GM18867 (cell line): ENCODE results near the gene XYLT1.

Experiments
- ATAC-seq: cut with Tn5 transposase; IDR thresholded peaks from one replicate; pipeline ENCODE4 v1.9.1; 2021; ENCODE audit warnings: mild to moderate bottlenecking, moderate library complexity; ENCODE audit not compliant: unreplicated experiment

Gene XYLT1

DNA sequence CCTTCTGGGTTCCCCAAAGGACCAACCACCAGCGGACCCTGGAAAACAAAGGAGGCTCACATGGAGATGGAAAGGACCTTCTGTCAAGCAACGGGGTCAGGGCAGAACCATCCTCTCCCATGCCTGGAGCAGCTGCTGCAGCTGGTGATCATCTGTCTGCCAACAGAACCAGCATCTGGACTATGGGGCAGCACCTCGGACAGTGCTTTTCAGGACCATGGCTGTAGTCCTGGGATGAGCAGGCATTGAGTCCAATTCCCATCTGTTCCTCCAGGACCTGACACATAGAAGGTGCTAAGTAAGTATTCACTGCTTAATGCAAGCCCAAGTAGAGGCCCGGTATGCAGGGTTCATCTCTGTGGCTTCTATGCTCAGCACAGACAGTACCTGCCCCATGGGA lies 304.7 kb downstream of the XYLT1 start:
- no peak for ATAC-seq

DNA sequence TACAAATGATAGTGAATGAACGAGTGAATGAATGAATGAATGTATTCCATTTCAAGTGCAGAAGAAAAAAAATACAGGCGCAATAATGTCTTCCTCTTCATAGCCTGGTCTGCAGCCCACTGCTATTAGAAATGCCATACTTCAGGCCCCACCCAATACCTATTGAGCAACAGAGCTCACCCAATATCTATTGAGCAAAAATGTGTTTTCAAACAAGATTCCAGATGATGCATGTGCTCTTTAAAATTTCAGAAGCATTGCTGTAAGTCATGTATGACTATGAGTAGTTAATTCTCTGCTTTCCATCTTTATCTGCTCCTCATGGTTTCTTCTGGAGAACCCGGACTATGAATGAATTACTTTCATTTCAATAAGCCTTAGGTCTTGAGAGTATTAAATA lies 308.2 kb downstream of the XYLT1 start:
- ATAC-seq, result no peak

DNA sequence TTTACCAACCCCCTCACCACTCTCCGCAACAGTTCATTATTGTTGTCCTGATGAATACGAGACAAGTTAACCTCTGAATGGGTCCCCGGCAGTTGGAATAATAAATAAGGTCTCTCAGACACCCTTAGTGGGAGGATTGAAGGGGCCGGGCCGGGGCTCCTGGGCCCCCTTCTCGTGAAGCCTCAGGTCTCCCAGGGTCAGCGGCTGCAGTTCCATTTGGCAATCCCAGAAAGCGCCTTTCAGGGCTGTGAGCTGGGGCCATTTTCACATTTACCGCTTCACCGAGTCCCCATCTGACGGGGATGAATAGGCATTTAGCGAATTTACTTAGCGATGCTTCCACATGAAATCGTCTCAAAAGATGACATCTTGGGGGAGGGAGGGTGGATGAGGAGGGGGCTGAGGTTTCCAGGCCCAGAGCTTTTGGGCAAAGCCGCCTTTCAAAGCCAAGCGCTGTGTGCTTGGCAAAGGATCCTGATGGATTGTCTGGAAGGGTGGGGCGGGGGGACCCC lies 309.8 kb downstream of the XYLT1 start:
- no peak for ATAC-seq

DNA sequence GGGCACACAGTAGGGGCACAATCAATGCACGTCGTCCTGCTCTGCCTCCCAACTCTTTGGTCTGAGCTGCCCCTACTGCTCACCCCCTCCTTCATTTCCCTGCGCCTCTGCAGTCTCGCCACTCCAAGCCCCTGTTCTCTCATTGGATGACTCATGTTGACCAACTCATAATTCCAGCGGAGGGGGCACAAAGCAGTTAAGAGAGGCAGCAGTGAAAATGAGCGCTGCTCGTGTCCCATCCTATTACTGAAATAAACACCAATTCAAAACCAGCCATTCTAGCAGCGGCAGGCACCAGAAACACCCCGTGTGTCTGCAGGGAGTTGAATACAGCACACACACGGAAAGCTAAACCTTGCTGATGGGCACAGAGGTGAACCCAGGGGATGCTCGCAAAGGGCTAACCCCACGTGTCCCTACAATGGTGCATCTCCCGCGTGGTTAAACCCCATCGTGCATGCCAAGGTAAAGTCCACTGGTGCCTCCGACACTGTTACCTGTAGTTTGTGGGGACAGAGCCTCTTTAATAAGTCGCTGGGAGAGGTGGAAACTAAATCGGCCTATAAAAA lies 310.4 kb downstream of the XYLT1 start:
- no peak for ATAC-seq

DNA sequence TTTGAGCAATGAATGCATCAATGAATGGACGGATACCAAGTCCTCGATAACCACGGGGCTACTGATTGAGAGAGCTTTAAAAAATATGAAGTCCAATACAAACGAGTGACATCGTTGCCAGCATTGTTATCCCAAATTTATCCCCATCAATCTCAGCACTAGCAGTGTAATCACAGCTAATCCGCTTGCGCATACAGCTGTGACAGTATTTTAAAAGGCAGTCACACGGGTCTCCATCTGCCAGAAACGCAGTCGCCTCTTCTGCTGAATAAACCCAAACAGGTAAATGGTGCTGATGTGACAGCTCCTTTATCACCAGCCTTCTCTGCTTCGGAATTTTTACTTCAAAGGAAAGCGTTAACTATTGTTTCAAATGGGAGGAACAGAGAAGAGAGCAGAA lies 311.1 kb downstream of the XYLT1 start:
- no peak for ATAC-seq

DNA sequence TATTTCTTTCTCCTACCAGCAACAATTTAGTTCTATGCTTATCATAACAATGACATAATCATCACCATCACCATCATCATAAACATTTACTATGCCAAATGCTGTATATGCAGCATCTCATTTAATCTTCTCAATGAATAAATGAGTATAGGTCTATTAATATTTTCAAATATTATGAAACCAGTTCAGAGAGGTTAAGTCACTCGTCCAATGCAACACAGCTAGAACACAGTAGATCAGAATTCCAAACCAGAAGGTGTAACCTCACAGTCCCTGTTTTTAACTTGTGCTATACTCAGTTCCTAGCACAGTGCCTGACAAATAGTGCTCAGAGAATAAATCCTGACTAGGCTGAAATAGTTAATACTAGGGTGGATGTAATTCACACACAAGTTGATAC lies 314.8 kb downstream of the XYLT1 start:
- no peak for ATAC-seq

DNA sequence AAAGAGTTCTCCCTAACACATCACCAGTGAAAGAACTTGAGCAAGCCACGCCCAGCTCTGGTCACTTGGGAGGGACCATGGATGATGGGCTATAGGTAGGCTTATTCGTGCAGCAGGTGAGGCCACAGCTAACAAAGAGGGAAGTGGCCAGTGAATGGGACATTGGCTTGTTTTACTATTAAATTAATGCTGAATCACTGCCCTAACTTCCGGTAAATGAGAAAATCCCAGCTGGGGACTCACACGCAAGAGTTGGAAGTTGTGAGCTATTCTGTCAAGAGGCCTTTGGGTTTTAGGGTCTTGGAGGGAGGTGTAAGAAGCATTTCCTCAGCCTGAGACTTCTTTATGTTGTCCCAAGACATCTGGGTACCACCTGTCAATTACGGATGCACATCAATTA lies 315.3 kb downstream of the XYLT1 start:
- ATAC-seq, result no peak

DNA sequence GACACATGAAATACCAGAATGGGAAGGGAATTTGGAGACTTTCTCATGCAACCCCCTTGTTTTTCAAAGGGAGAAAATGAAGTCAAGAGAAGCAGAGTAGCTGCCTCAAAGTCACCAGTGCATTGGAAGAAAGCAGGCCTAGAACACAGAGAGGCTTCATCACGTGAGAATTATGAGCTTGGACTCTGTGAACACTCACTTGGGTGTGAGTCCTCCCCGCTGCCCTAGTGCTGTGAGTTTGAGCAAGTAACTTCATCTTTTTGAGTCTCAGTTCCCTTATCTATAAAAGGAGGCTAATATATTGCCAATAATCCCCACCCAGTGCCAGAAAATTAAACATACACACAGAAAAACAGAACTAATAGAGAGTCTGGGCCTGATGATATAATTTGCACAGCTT lies 315.8 kb downstream of the XYLT1 start:
- no peak for ATAC-seq

DNA sequence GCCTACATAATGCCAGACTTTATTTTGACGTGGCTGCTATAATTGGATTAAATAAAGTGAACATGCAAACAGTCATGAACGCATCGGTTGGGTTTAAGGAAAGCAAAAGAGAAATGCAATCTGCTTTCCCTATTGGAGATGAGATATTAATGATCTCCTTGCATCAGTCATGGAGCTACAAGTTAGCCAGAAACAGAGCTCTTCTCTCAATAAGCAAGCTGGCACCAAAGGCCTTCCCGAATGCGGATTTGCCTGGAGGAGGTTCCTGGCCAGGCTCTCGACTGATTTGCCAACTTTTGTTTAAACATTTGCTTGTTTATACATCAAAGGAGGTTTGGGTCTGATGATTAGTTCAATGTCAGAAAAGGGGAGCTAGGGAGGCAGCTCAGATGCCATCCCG lies 318.4 kb downstream of the XYLT1 start:
- no peak for ATAC-seq

DNA sequence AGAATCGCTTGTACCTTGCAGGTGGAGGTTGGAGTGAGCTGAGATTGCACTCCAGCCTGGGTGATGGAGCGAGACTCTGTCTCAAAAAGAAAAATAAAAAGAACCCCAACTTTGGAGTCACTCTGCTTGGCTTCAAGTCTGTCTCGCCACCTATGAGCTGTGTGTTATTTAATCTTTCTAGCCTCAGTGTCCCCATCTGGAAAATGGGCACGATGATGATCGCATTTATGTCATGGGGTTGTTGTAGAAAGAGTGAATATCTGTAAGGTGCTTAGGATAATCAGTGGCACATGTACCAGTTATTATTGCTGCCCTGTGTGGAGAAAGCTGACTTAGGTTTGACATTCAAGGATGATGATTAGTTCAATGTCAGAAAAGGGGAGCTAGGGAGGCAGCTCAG lies 319.4 kb downstream of the XYLT1 start:
- ATAC-seq, result no peak

DNA sequence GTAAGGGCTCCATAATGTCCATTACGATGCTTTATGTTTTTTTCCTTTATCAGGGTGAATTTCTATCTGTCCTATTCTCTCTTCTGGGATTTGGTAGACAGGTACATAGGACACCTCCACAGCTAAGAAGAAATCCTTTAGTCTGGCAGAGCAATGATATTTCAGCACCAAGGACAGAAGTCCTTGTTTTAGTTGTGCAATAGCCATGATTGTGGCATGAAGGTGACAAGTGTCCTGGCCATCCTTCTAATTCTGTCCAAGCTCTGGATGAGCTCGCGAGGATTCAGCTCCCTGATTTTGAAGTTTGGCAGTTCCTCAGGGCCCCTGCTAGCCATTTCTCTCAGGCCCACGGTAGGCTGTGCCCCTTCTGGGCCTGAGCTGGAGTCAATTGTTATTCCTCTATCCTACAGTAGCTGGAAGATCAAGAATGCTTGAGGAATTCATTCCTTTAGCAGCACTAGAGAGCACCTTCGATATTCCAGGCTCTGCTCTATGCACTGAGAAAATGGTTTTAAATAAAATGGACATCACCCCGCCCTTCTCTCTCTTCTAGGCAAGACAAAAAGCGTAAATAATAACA lies 320.8 kb downstream of the XYLT1 start:
- ATAC-seq, result no peak

DNA sequence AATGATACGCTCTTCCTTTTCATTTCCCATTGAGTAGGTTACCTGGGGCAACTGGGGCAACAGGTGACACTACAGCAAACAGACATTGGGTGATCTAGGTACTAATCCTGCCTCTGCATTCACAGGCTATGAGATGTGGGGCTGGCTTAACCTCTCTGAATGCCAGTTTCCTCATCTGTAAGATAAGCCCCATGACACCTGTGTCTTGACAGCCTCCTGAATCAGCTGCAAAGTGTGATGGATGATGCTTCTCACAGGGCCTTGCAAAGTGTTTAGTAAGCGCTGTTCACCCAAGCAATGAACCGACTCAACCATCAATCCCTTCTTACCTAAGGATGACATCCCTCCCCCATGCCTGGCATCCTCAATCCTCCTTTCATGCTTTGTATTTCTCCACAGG lies 322.8 kb downstream of the XYLT1 start:
- no peak for ATAC-seq

DNA sequence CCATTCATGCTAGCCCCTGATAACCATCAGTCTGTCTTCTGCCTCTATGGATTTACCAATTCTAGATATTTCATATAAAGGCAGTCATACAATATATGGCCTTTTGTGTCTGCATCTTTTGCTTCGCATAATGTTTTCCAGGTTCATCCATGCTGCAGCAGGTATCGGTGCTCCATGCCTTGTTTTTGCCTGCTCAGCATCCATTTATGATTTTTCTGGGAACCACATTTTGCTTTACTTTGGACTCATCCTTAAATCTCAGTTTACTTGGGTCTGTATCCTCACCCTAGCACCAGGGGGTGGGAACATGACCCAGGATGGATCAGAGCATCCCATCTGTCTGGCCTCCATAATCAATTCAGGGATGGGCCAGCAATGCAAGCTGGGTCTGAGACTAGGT lies 325.7 kb downstream of the XYLT1 start:
- no peak for ATAC-seq

DNA sequence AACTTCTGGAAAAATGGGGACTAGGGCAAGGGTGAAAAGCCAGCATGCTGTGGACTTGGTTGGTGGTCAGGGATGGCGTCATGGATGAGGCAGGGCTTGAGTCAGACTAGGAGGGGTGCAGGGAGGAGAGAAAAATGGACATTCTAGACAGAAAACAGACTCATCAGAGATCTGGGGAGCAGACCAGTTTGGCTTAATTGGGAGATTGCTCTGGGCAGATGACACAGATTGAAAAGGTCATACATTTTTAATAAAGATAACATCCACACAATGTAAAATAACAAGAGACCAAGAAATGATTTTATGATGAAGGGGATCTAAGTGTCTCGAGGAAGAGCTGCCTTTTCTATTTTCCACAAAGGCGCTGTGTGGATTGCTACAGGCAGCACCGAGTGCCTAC lies 326.3 kb downstream of the XYLT1 start:
- ATAC-seq, result no peak

DNA sequence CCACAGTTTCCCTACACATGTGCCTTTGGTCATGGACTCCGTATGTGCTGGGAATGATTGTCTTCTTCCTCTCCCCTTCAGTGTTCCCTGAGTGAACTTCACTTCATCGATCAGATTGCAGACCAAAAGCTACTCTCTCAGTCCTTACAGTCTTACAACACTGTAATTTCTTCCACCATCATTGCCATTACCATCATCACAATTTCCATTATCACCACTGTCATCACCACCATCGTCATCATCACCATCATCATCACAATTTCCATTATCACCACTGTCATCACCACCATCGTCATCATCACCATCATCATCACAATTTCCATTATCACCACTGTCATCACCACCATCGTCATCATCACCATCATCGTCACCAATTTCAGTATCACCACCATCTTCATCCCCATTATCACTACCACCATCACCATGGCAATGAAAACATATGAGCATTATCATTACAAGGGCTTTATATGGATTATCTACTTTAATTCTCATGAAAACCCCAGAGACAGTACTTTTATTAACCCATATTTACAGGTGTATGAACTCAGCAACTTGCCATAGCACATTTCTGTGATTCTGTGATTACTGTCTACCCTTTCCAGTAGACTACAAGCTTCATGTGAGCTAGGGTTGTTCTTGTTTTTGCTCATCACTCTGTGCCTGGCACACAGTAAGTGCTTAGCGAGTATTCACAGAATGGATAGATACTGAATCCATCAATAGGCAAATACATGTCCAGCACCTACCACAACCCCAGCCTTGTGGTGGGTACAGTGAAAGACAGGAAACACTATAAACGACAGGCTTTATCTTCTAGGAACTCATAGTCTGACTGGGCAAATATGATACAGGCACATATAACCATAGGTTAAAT lies 327.0 kb downstream of the XYLT1 start:
- no peak for ATAC-seq

DNA sequence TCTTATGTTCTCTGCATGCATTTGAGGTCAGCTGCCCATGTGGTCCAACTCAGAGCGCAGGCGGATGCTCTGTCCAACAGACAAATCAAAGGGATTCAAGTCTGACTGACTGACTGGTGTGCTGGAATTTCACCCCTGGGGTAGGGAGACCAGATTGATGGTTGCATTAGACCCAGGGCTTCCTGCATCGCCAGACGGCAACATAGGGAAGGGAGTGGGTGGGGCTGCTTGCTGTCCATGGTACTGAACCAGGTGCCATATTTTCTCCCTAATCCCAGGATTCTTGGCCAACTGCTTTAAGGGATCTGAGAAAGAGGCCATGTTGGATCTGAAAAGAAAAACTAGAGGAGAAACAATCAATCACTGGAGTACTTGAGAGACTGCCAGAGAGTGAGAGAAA lies 332.0 kb downstream of the XYLT1 start:
- no peak for ATAC-seq

DNA sequence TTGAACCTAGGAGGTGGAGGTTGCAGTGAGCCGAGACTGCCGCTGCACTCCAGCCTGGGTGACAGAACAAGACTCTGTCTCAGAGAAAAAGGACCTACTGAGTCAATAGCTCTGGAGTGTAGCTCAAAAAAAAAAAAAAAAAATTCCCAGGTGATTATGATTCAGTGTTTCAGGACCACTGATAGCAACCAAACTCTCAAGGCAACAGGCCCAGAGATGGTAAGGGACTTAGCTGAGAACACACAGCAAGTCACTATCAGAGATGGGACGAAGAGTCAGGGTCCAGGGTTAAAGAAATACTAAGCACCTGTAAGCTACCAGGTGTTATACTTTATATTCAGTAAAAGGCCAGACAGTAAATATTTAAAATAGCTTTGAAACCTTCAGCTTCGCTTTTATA lies 335.3 kb downstream of the XYLT1 start:
- no peak for ATAC-seq

DNA sequence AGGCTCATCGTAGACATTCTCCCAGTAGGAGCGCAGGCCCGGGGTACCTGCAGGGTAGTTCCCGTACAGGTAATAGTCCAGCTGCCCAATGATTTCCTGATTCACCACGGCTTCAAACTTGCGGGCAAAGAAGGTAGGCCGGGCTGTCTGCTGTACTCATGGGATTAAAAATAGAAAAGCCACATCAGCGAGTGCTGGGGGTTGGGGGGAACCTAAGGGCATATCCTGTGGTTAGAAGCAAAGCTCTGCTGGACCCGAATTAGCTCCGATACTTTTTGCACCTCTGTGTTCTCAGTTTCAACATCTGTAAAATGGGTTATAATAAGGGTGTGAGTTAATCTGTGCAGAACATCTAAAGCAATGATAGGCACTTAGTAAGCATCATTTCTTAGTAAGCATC lies 336.2 kb downstream of the XYLT1 start:
- peak; percentile 95 for ATAC-seq

DNA sequence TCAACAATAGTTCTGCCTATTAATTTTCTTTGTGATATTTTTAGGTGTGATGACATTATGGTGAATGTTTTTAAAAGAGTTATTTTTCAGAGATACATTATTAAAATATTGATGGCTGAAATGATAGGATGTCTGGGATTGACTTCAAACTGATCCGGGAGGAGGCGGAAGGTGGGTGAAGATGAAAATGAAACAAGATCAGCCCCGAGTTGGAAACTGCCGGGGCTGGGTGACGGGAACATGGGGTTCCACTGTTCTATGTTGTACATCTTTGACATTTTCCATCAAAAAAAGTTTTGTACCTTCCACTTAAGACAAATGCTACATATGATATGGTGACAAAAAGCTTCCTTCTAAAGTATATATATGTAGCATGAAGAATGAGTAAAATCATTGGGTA lies 336.9 kb downstream of the XYLT1 start:
- no peak for ATAC-seq

DNA sequence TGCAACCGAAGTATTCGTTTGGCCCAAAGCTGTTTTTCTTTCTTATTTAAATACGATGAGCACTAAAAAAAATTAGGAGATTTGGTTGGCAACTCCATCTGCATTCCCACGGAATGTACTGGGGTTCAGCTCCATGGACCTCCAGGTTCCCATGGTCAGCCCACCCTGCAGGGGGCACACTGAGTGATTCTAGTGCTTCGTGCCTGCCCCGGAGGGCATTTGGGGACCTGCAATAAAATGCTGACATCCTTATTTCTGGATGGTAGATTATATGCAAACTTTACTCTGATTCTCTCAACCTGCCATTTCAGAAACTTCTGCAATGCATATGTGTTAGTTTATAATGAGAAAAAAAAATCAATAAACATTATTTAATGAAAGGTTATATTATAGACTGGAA lies 339.4 kb downstream of the XYLT1 start:
- ATAC-seq, result no peak

DNA sequence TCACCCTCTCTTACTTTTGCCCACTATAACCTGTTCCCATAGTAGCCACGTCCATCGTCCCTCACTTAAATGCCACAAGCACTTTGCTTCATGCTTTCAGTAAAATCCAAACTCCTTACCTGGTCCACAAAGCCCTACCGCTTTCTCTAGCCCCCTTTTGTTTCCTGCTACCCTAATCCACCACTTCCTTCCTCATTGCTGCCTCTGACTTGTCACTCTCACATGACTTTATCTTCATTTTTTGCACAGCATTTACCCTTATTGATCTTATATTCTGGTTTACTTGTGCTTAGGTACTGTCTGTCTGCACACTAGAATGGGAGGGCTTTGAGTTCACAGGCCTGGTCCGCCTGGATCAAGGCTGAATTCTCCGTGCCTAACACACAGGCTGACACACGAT lies 340.0 kb downstream of the XYLT1 start:
- no peak for ATAC-seq

DNA sequence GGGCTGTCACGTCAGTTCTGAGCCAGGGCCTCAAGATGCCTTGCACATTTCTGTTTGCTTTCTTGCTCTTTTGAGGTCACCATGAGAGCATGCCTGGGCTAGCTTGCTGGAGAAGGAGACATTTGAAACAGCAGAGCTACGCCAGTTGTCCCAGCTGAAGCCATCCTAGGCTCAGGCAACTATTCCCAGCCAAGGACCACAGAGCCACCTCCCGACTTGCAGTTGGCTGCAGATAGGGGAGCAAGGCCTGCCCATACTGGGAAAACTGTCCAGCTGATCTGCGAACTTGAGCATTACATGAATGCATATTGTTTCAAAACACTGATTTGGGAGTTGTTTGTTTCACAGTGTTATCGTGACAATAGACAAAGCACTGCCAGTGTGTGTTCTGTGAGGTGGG lies 340.8 kb downstream of the XYLT1 start:
- ATAC-seq, result no peak
